Prostate gland (tissue), 2 donors: Measurements from ENCODE around the gene DAAM1. TPM values are rescaled to one million over a fixed set of nuclear protein-coding genes. Genes with fewer than 3 reads are reported as not detected.
A peak's percentile ranks its signal among the peaks of the same experiment; 100 is the strongest.

Experiments
- DNase-seq: peaks from one replicate; pipeline ENCODE4 v3.0.0-alpha.2; 2019; ENCODE audit warnings: low spot score
- H3K27ac ChIP-seq, 2 donors: fragments of 200-600 bp; sonication (generic); 2 replicates each; pipeline ENCODE4 v1.5.1; 2017 to 2019
- H3K27me3 ChIP-seq: fragments of 200-600 bp; sonication (generic); replicated peaks from 2 replicates; pipeline ENCODE4 v1.5.1; 2019; ENCODE audit not compliant: insufficient read depth
- H3K36me3 ChIP-seq, 2 donors: fragments of 200-600 bp; sonication (generic); 1 replicate in 1 of 2; 2 replicates in 1 of 2; pipeline versions ENCODE4 v1.5.1 to v1.8.1; 2017 to 2019
- H3K4me1 ChIP-seq: fragments of 200-600 bp; sonication (generic); replicated peaks from 2 replicates; pipeline ENCODE4 v1.5.1; 2019
- H3K4me3 ChIP-seq, 2 donors: fragments of 200-600 bp; sonication (generic); 2 replicates each; pipeline ENCODE4 v1.5.1; 2017 to 2019
- H3K9me3 ChIP-seq: fragments of 200-600 bp; sonication (generic); 2 replicates; pipeline ENCODE4 v1.5.1; 2017
- POLR2A ChIP-seq: fragments of 450-650 bp; IDR thresholded peaks from one replicate; pipeline ENCODE4 v1.6.1; 2016; ENCODE audit warnings: antibody characterized with exemption, mild to moderate bottlenecking
- POLR2AphosphoS5 ChIP-seq: sonication (generic); formaldehyde crosslinking; IDR thresholded peaks from one replicate; pipeline ENCODE4 v1.6.1; 2017; ENCODE audit warnings: antibody characterized with exemption
- WGBS: methylation state at CpG from one replicate; pipeline ENCODE4 v1.1.5; 2018; 5-methylcytosine and 5-hydroxymethylcytosine counted together
- intact Hi-C: fragments of 100-400 bp; cut with DNase I; formaldehyde crosslinking; loops from one replicate; pipeline ENCODE4 v1.14.2; 2022
- total RNA-seq, 2 donors: library from RNA; depleted of rRNA; stranded (reverse); fragments of >200 nt; gene quantifications; one replicate each; pipeline ENCODE4 v1.1.0, GENCODE V29; 2016
- TF ChIP-seq, protein P1 (sequence below), 4 experiments: fragments of 200-600 bp in 2 of 4; fragments of 450-650 bp in 2 of 4; sonication (generic) in 2 of 4; IDR thresholded peaks; 1 replicate in 3 of 4; 2 replicates in 1 of 4; pipeline ENCODE4 v1.5.1; 2016 to 2019; ENCODE audit warnings: antibody characterized with exemption in 4 of 4, mild to moderate bottlenecking in 2 of 4, moderate library complexity in 2 of 4

Gene DAAM1
- total RNA-seq, 2 donors from 2014 or later, result 35.4 to 58.3 TPM

GRCh38 chr14:59325906-59326305 lies 137.4 kb downstream of the DAAM1 start:
- intact Hi-C loops, result no loop called here
- no peaks in the 10 kb centered on the region for H3K36me3 ChIP-seq
- no peaks in the 10 kb centered on the region for H3K4me1 ChIP-seq
- WGBS, result 75% methylated on average over 2 of the region's 2 CpGs
- no peaks in the 10 kb centered on the region for H3K9me3 ChIP-seq
- H3K27me3 ChIP-seq, result no peaks in the 10 kb centered on the region
- TF ChIP-seq, protein P1, sequence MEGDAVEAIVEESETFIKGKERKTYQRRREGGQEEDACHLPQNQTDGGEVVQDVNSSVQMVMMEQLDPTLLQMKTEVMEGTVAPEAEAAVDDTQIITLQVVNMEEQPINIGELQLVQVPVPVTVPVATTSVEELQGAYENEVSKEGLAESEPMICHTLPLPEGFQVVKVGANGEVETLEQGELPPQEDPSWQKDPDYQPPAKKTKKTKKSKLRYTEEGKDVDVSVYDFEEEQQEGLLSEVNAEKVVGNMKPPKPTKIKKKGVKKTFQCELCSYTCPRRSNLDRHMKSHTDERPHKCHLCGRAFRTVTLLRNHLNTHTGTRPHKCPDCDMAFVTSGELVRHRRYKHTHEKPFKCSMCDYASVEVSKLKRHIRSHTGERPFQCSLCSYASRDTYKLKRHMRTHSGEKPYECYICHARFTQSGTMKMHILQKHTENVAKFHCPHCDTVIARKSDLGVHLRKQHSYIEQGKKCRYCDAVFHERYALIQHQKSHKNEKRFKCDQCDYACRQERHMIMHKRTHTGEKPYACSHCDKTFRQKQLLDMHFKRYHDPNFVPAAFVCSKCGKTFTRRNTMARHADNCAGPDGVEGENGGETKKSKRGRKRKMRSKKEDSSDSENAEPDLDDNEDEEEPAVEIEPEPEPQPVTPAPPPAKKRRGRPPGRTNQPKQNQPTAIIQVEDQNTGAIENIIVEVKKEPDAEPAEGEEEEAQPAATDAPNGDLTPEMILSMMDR (IDR thresholded peaks at IDR 0.05), result no peak
- TF ChIP-seq POLR2AphosphoS5 (no peak), POLR2A (no peak)
- no peak overlapping the region for H3K4me3 ChIP-seq
- DNase-seq, result no peak
- no peak overlapping the region for H3K27ac ChIP-seq

- Histone ChIP-seq H3K4me1 (no peaks in the 10 kb centered on the region), H3K27ac (no peak overlapping the region), H3K27me3 (no peaks in the 10 kb centered on the region), H3K4me3 (no peak overlapping the region), H3K9me3 (no peaks in the 10 kb centered on the region), H3K36me3 (no peaks in the 10 kb centered on the region)
- TF ChIP-seq POLR2AphosphoS5, result no peak
- TF ChIP-seq, protein P1 (IDR thresholded peaks at IDR 0.05), result no peak
- TF ChIP-seq POLR2A, result no peak
- WGBS, result 85% methylated on average over 4 of the region's 4 CpGs
- intact Hi-C loops, result no loop called here
- no peak for DNase-seq
Observed at GRCh38 chr14:59328454-59328853, 140.0 kb downstream of the DAAM1 start.

DNA sequence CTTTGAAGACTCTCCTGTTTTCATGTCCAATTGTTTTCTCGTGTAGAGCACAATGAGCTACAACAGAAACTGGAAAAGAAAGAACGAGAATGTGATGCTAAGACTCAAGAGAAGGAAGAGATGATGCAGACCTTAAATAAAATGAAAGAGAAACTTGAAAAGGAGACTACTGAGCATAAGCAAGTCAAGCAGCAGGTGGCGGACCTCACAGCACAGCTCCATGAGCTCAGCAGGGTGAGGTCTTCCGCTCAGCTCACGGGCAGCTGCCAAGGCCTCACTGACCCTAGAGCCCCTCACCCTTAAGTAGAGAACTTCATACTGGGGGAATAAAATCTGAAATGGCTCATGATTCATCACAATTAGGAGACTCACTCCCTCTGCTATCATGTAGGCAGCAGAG lies 142.0 kb downstream of the DAAM1 start:
- DNase-seq, result no peak

DNA sequence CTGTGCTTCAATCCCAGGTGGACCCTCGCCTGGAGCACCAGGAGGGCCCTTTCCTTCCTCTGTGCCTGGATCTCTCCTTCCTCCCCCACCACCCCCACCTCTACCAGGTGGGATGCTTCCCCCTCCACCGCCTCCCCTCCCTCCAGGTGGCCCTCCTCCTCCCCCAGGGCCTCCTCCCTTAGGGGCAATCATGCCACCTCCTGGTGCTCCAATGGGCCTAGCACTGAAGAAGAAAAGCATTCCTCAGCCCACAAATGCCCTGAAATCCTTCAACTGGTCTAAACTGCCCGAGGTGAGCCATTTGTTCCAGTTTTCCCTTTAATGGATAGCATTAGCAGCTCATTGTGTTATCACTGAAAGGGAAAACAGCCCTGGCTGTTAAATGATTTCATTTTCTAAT lies 142.8 kb downstream of the DAAM1 start:
- no peaks in the 10 kb centered on the region for H3K36me3 ChIP-seq
- H3K9me3 ChIP-seq, result no peaks in the 10 kb centered on the region
- 90% methylated on average over 3 of the region's 3 CpGs for WGBS
- intact Hi-C loops, result loop anchor here (5.0 kb wide), 2 partner anchors 96 to 144 kb away; partner anchors contain the start of gene DAAM1
- H3K27ac ChIP-seq, result peak overlapping the region; percentile 7 to 58
- H3K4me3 ChIP-seq, result no peak overlapping the region
- TF ChIP-seq POLR2A, result no peak
- TF ChIP-seq, protein P1 (IDR thresholded peaks at IDR 0.05), result no peak
- no peak for TF ChIP-seq POLR2AphosphoS5
- no peaks in the 10 kb centered on the region for H3K4me1 ChIP-seq
- no peak for DNase-seq
- no peaks in the 10 kb centered on the region for H3K27me3 ChIP-seq

More for the DNA sequence above, 142.0 kb downstream of the DAAM1 start:
- 73% methylated on average over 5 of the region's 5 CpGs for WGBS
- H3K4me3 ChIP-seq, result no peak overlapping the region
- intact Hi-C loops, result loop anchor here (5.0 kb wide), 2 partner anchors 97 to 143 kb away; partner anchors contain the start of gene DAAM1
- TF ChIP-seq POLR2AphosphoS5, result no peak
- H3K27me3 ChIP-seq, result no peaks in the 10 kb centered on the region
- H3K27ac ChIP-seq, result peak overlapping the region; percentile 24 to 58
- H3K36me3 ChIP-seq, result no peaks in the 10 kb centered on the region
- H3K4me1 ChIP-seq, result no peaks in the 10 kb centered on the region
- H3K9me3 ChIP-seq, result no peaks in the 10 kb centered on the region

DNA sequence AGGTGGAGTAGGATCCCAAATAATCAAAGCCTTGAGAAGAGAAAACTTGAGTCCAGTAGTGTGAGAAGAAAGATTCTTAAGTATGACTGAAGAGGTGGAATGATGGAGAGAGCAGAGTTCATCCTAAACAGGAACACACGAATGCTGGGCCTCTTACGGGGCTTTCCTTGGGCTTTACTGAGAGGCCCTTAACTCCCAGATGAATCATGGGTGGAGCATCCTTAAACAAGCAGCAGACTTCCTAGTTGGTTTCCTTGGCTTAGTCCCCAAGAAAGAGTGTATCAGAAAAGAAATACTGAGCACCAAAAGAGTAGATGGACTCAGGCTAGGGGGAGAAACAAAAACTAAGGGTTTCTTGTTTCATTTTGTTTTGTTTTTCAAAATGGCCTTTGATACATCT lies 144.3 kb downstream of the DAAM1 start:
- Histone ChIP-seq H3K36me3 (no peaks in the 10 kb centered on the region), H3K4me1 (no peaks in the 10 kb centered on the region), H3K4me3 (no peak overlapping the region), H3K27me3 (no peaks in the 10 kb centered on the region), H3K27ac (peak overlapping the region; percentile 52 to 65), H3K9me3 (no peaks in the 10 kb centered on the region)
- intact Hi-C loops, result loop anchor here (5.0 kb wide), 2 partner anchors 95 to 145 kb away; partner anchors contain the start of gene DAAM1
- WGBS, result 57% methylated on average over 2 of the region's 2 CpGs
- TF ChIP-seq, protein P1 (IDR thresholded peaks at IDR 0.05), result no peak
- no peak for TF ChIP-seq POLR2AphosphoS5
- no peak for TF ChIP-seq POLR2A
- DNase-seq, result no peak
